ENCODE data around the gene KRT6C. TPM values are rescaled to one million over a fixed set of nuclear protein-coding genes. Genes with fewer than 3 reads are reported as not detected.

Gene KRT6C
- total RNA-seq, 1 donor from 2014 or later = not detected

- no peak overlapping the region for H3K4me3 ChIP-seq
- TF ChIP-seq CTCF (IDR thresholded peaks at IDR 0.05) = no peak
- no peak overlapping the region for H3K27ac ChIP-seq
- H3K4me1 ChIP-seq = no peaks in the 10 kb centered on the region
- no peaks in the 10 kb centered on the region for H3K36me3 ChIP-seq
- DNase-seq (ENCODE audit: low spot score in 2 of 2) = no peak
- H3K27me3 ChIP-seq = no peaks in the 10 kb centered on the region
- intact Hi-C loops (cut with DNase I) = no loop called here
- H3K9me3 ChIP-seq = no peaks in the 10 kb centered on the region
Measured at GRCh38 chr12:52480073-52480472, 6.5 kb upstream of the KRT6C start.

GRCh38 chr12:52477651-52478050, 4.0 kb upstream of the KRT6C start:
- intact Hi-C loops (cut with DNase I) = no loop called here
- Histone ChIP-seq H3K4me3 (no peak overlapping the region), H3K36me3 (no peaks in the 10 kb centered on the region), H3K9me3 (no peaks in the 10 kb centered on the region), H3K4me1 (no peaks in the 10 kb centered on the region), H3K27me3 (no peaks in the 10 kb centered on the region), H3K27ac (no peak overlapping the region)
- no peak for TF ChIP-seq CTCF (IDR thresholded peaks at IDR 0.05)
- DNase-seq (ENCODE audit: low spot score in 2 of 2) = no peak

- no peak for TF ChIP-seq CTCF (IDR thresholded peaks at IDR 0.05)
Measured at GRCh38 chr12:52474212-52474611, 607 bp upstream of the KRT6C start.

DNA sequence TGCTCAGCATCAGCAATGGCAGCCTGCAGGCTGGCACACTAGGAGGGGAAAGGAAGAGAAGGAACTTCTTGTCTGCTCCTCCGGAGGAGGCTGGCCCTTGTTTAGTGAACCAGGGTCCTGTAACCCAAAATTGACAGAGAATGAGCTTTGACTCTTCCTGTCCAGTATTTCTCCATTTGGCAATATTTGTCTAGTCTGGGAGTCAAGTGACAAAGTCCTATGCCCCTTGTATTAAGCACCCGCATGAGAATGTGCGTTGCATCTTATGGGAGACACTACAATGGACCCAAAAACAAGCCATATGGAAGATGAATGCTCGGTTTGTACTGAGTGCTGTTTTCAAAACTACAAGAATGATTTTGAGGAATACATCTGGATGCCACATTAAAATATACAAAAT, 3.8 kb downstream of the KRT6C start:
- no peak for DNase-seq (ENCODE audit: low spot score in 2 of 2)
- Histone ChIP-seq H3K27me3 (no peaks in the 10 kb centered on the region), H3K27ac (no peak overlapping the region), H3K9me3 (no peaks in the 10 kb centered on the region), H3K4me1 (no peaks in the 10 kb centered on the region), H3K36me3 (no peaks in the 10 kb centered on the region), H3K4me3 (no peak overlapping the region)
- intact Hi-C loops (cut with DNase I) = no loop called here
- no peak for TF ChIP-seq CTCF (IDR thresholded peaks at IDR 0.05)

More at GRCh38 chr12:52474212-52474611, 607 bp upstream of the KRT6C start:
- no peak overlapping the region for H3K27ac ChIP-seq
- H3K36me3 ChIP-seq = no peaks in the 10 kb centered on the region
- no peaks in the 10 kb centered on the region for H3K27me3 ChIP-seq
- no peaks in the 10 kb centered on the region for H3K9me3 ChIP-seq
- DNase-seq (ENCODE audit: low spot score in 2 of 2) = no peak
- no peak overlapping the region for H3K4me3 ChIP-seq
- no peaks in the 10 kb centered on the region for H3K4me1 ChIP-seq
- intact Hi-C loops (cut with DNase I) = no loop called here

DNA sequence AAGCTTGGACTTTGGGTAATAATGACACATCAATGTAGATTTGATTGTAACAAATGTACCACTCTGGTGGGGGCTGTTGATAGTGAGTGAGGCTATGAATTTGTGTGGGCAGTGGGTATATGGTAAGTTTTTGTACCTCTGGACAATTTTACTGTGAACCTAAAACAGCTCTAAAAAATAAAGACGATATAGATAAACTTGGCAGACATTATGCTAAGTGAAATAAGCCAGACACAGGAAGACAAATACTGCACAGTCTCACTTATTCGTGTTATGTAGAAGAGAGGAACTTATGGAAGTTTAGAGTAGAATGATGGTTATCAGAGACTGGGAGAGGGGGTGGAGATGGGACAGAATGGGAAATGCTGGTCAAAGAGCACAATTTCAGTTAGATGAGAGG, 8.7 kb downstream of the KRT6C start:
- TF ChIP-seq CTCF (IDR thresholded peaks at IDR 0.05) = no peak
- Histone ChIP-seq H3K4me1 (no peaks in the 10 kb centered on the region), H3K4me3 (no peak overlapping the region), H3K36me3 (no peaks in the 10 kb centered on the region), H3K27me3 (no peaks in the 10 kb centered on the region), H3K9me3 (no peaks in the 10 kb centered on the region), H3K27ac (no peak overlapping the region)
- intact Hi-C loops (cut with DNase I) = no loop called here
- DNase-seq (ENCODE audit: low spot score in 2 of 2) = no peak

DNA sequence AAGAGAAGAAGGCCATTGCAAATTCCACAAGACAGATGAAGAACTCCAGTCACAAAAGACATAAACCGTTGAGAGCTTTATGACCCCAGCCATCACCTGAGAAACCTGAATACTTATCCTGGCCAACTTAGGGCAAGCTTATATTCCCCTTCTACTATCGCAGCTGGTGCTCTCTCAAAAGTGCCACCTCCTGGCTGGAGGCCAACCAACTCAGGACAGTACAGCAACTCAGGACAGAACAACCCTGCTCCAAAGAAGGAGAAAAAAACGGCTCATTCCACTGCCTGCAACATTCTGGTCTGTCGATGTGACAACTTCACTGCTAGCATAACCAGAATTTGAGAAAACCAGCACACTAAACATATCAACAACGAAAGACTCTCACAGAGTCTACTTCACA, 11.9 kb downstream of the KRT6C start:
- TF ChIP-seq CTCF (IDR thresholded peaks at IDR 0.05) = no peak
- Histone ChIP-seq H3K27me3 (no peaks in the 10 kb centered on the region), H3K4me1 (no peaks in the 10 kb centered on the region), H3K4me3 (no peak overlapping the region), H3K27ac (no peak overlapping the region), H3K36me3 (no peaks in the 10 kb centered on the region), H3K9me3 (no peaks in the 10 kb centered on the region)
- DNase-seq (ENCODE audit: low spot score in 2 of 2) = no peak
- intact Hi-C loops (cut with DNase I) = no loop called here

Measured in ascending aorta (tissue), 2 donors.